HFFc6 (cell line): ENCODE data around the gene CHST3. TPM values are rescaled to one million over a fixed set of nuclear protein-coding genes. Genes with fewer than 3 reads are reported as not detected.

Experiments used
- DNase-seq: peaks from one replicate; pipeline ENCODE4 v3.0.0-alpha.2; 2018
- H3K27ac Mint-ChIP-seq: 2 replicates; pipeline ENCODE4 v1.8.0; 2020; ENCODE audit warnings: mild to moderate bottlenecking, mixed read lengths
- H3K27me3 Mint-ChIP-seq: 2 replicates; pipeline ENCODE4 v1.8.0; 2021; ENCODE audit warnings: mild to moderate bottlenecking, moderate library complexity, mixed read lengths; ENCODE audit not compliant: insufficient read depth
- H3K36me3 Mint-ChIP-seq: 2 replicates; pipeline ENCODE4 v1.8.0; 2021; ENCODE audit warnings: low read depth, mixed read lengths
- H3K4me1 Mint-ChIP-seq: 2 replicates; pipeline ENCODE4 v1.8.0; 2020; ENCODE audit warnings: low read depth, mixed read lengths
- H3K4me3 Mint-ChIP-seq: 2 replicates; pipeline ENCODE4 v1.8.0; 2020; ENCODE audit warnings: mild to moderate bottlenecking, moderate library complexity, mixed read lengths
- H3K9me3 Mint-ChIP-seq: 2 replicates; pipeline ENCODE4 v1.8.0; 2020; ENCODE audit warnings: mild to moderate bottlenecking, mixed read lengths
- total RNA-seq, 6 experiments: library from RNA; stranded (reverse); fragmentation: NEBNext Ultra II Directional; extraction: Animal tissue kit (Norgen Biotek cat#: 25700); gene quantifications; 2 replicates in 1 of 6; 3 replicates in 5 of 6; pipeline ENCODE4 v1.2.3, GENCODE V29; 2021
- TF ChIP-seq, protein P1 (sequence below): fragments of 200-600 bp; sonication (generic); IDR thresholded peaks from 2 replicates; pipeline ENCODE4 v1.5.0; 2021; ENCODE audit warnings: antibody characterized with exemption, mild to moderate bottlenecking

The CHST3 gene
- total RNA-seq, 6 experiments from 2014 or later: 34.9 to 48.1 (median 40.3) TPM

DNA sequence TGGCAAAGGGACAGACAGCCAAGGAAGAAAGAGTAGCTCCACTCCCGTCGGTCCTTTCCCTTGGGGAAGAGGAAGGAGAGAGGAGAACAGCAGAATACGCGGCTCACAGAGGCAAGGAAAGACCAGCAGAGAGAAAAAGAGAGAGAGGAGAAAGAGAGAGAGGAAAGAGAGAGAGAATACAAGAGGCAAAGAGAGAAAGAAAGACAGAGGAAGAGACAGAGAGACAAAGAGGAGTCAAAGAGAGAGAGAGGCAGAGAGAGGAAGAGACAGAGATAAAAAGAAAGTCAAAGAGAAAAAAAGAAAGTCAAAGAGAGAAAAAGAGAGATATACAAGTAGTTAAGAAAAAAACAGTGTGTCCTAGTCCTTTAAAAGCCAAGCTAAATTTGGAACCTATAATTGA, 23.4 kb upstream of the CHST3 start:
- Mint-ChIP-seq H3K27me3 (peaks cover 19% of the 10 kb centered on the region), H3K36me3 (peaks cover 6% of the 10 kb centered on the region), H3K9me3 (peaks cover 22% of the 10 kb centered on the region), H3K4me1 (peaks cover 6% of the 10 kb centered on the region), H3K27ac (no peak overlapping the region), H3K4me3 (no peak overlapping the region)
- DNase-seq: no peak
- TF ChIP-seq, protein P1, sequence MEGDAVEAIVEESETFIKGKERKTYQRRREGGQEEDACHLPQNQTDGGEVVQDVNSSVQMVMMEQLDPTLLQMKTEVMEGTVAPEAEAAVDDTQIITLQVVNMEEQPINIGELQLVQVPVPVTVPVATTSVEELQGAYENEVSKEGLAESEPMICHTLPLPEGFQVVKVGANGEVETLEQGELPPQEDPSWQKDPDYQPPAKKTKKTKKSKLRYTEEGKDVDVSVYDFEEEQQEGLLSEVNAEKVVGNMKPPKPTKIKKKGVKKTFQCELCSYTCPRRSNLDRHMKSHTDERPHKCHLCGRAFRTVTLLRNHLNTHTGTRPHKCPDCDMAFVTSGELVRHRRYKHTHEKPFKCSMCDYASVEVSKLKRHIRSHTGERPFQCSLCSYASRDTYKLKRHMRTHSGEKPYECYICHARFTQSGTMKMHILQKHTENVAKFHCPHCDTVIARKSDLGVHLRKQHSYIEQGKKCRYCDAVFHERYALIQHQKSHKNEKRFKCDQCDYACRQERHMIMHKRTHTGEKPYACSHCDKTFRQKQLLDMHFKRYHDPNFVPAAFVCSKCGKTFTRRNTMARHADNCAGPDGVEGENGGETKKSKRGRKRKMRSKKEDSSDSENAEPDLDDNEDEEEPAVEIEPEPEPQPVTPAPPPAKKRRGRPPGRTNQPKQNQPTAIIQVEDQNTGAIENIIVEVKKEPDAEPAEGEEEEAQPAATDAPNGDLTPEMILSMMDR: no peak

DNA sequence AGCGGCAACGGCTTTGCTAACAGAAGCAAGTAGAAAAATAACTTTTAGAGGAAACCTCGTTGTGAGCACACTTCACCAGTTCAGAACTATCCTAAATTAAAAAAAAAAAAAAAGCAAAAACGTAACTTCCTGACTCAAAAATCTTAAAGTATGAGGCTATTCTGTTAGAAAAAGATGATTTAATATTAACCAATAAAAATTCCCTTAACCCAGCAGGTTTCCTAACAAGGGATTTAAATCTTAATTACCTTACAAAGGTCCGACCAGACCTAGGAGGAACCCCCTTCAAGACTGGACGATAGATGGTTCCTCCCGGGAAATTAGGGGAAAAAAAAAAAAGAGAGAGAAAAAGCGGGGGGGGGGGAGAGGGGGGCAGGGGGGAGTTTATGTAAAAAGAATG, 22.9 kb upstream of the CHST3 start:
- TF ChIP-seq, protein P1: no peak
- Mint-ChIP-seq H3K36me3 (peaks cover 12% of the 10 kb centered on the region), H3K9me3 (peaks cover 27% of the 10 kb centered on the region), H3K27me3 (peaks cover 15% of the 10 kb centered on the region), H3K4me3 (no peak overlapping the region), H3K4me1 (peaks cover 6% of the 10 kb centered on the region), H3K27ac (no peak overlapping the region)
- DNase-seq: no peak

DNA sequence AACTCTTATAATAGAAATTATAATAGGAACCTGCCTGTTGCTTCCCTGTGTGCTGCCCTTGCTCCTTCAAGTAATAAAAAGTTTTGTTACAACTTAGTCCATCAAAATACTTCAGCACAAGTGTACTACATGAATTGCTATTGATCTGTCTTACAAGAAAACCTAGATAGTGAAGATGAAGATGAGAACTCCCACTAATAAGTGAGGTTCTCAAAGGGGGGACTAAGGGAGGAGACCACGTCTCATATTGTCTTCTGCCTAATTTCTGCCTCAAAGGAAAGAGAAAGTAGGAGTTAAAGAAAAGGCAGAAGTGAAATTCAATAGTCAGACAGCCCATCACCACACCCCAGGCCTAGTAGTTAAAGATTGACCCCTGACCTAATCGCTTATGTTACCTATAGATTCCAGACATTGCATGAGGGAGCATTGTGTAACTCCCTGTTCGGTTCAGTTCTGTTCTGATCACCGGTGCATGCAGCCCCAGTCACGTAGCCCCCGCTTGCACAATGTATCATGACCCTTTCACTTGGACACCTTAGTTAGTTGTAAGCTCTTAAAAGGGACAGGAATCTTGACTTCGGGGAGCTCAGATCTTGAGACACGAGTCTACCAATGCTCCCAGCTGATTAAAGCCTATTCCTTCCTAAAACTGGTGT, 18.2 kb upstream of the CHST3 start:
- peaks cover 42% of the 10 kb centered on the region for H3K9me3 Mint-ChIP-seq
- peaks cover 25% of the 10 kb centered on the region for H3K27me3 Mint-ChIP-seq
- H3K4me3 Mint-ChIP-seq: no peak overlapping the region
- no peaks in the 10 kb centered on the region; the same call in 1 of the 2 replicates for H3K4me1 Mint-ChIP-seq
- peaks cover 15% of the 10 kb centered on the region for H3K36me3 Mint-ChIP-seq
- H3K27ac Mint-ChIP-seq: no peak overlapping the region
- DNase-seq: no peak
- TF ChIP-seq, protein P1: no peak

DNA sequence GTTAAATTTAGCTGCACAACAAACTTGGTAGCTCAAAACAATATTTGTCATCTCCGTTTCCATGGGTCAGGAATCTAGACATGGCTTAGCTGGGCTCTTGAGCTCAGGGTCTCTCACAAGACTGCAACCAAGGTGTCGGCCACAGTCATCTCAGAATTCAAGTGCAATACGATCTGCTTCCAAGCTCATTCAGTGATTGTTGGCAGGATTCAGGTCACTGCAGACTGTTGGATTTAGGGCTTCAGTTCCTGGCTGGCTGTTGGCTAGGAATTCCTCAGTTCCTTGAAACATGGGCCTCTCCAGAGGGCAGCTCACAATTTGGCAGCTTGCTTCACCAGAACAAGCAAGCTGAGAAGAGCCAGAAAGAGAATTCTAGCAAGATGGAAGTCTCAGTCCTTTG, 17.5 kb upstream of the CHST3 start:
- Mint-ChIP-seq H3K4me3 (no peak overlapping the region), H3K27ac (no peak overlapping the region), H3K9me3 (peaks cover 42% of the 10 kb centered on the region), H3K4me1 (no peaks in the 10 kb centered on the region), H3K27me3 (peaks cover 23% of the 10 kb centered on the region), H3K36me3 (peaks cover 15% of the 10 kb centered on the region)
- DNase-seq: no peak
- TF ChIP-seq, protein P1: no peak

DNA sequence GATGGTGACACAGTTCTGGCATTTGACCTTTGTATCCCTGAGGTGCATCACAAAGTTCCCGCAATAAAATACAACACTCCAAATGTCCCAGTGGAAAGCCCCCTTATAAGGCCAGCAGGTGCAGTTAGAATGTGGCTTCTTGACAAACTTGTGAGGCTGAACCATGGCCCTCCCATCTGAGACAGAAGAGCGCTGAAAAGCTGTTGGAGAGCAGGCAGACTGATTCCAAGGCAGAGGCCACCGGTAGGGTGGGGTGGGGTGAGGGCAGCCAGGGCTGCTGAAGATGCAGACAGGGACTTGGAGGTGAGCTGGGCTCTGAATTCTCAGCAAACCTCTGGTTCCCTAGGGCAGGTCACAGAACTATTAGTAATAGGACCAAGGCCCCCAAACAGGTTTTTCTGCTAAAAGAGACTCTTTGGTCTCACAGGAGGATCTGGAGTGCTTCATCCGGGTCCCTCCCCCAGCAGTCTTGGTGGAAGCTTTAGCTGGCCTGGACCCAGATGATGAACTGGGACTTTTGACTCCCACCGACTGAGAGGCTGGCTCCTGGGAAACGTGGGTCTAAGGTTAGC, 15.6 kb upstream of the CHST3 start:
- DNase-seq: no peak
- Mint-ChIP-seq H3K36me3 (peaks cover 15% of the 10 kb centered on the region), H3K27me3 (peaks cover 18% of the 10 kb centered on the region), H3K4me3 (no peak overlapping the region), H3K9me3 (peaks cover 34% of the 10 kb centered on the region), H3K4me1 (no peaks in the 10 kb centered on the region), H3K27ac (no peak overlapping the region)
- TF ChIP-seq, protein P1: no peak
